ENCODE data around the gene INTS14.

DNA sequence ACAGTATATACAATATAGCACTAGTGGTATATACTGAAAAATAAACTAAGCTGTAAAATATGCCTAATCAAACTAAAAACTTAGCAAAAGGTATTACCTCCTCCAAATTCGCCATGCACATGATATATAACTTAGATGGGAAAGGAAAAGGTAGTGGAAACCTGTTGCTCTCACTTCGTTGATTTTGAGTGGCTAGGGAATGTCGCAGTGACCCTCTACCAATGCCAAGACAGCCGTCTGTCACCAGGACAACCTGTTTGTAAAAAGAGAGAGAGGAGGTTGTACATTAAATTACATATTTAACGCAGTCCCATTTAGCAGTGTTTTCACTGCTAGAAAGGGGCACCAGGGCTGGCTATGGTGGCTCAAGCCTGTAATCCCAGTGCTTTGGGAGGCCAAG lies 11.3 kb downstream of the INTS14 start:
- TF ChIP-seq POLR2A (IDR thresholded peaks at IDR 0.05; ENCODE audit: control extremely low read depth in 1 of 2, low read depth in 2 of 2, low read length in 2 of 2) (no peak), SP2 (IDR thresholded peaks at IDR 0.05; ENCODE audit: low read length) (no peak), EZH2 (IDR thresholded peaks at IDR 0.05; ENCODE audit: low read depth, low read length, severe bottlenecking) (no peak), YY1 (IDR thresholded peaks at IDR 0.05; ENCODE audit: low read depth, low read length) (no peak), POU5F1 (IDR thresholded peaks at IDR 0.05; ENCODE audit: low read depth, low read length) (no peak)
- TF ChIP-seq, protein P1, sequence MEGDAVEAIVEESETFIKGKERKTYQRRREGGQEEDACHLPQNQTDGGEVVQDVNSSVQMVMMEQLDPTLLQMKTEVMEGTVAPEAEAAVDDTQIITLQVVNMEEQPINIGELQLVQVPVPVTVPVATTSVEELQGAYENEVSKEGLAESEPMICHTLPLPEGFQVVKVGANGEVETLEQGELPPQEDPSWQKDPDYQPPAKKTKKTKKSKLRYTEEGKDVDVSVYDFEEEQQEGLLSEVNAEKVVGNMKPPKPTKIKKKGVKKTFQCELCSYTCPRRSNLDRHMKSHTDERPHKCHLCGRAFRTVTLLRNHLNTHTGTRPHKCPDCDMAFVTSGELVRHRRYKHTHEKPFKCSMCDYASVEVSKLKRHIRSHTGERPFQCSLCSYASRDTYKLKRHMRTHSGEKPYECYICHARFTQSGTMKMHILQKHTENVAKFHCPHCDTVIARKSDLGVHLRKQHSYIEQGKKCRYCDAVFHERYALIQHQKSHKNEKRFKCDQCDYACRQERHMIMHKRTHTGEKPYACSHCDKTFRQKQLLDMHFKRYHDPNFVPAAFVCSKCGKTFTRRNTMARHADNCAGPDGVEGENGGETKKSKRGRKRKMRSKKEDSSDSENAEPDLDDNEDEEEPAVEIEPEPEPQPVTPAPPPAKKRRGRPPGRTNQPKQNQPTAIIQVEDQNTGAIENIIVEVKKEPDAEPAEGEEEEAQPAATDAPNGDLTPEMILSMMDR (IDR thresholded peaks at IDR 0.05; ENCODE audit: control extremely low read depth in 1 of 3, insufficient read depth in 1 of 3, low read depth in 1 of 3, low read length in 3 of 3) = no peak
- TF ChIP-seq, protein P2, sequence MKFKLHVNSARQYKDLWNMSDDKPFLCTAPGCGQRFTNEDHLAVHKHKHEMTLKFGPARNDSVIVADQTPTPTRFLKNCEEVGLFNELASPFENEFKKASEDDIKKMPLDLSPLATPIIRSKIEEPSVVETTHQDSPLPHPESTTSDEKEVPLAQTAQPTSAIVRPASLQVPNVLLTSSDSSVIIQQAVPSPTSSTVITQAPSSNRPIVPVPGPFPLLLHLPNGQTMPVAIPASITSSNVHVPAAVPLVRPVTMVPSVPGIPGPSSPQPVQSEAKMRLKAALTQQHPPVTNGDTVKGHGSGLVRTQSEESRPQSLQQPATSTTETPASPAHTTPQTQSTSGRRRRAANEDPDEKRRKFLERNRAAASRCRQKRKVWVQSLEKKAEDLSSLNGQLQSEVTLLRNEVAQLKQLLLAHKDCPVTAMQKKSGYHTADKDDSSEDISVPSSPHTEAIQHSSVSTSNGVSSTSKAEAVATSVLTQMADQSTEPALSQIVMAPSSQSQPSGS (IDR thresholded peaks at IDR 0.05; ENCODE audit: low read length) = no peak
